Body of pancreas (tissue), 4 donors: ENCODE data around the gene PAPPA2. TPM values are rescaled to one million over a fixed set of nuclear protein-coding genes. Genes with fewer than 3 reads are reported as not detected.
A peak's percentile ranks its signal among the peaks of the same experiment; 100 is the strongest.

Experiments
- ATAC-seq: fragments of 150-250 bp; one replicate; pipeline ENCODE4 v1.9.1; 2016
- DNase-seq, 4 donors: peaks; one replicate each; pipeline ENCODE4 v3.0.0-alpha.2; 2019
- H3K27ac ChIP-seq, 4 donors: fragments of 200-600 bp; sonication (generic); 1 replicate in 3 of 4; 2 replicates in 1 of 4; pipeline versions ENCODE4 v1.5.1 to v1.6.1; 2016 to 2019; ENCODE audit warnings: mild to moderate bottlenecking in 1 of 4, mixed read lengths in 1 of 4, moderate library complexity in 1 of 4
- H3K27me3 ChIP-seq, 2 donors: fragments of 200-600 bp; sonication (generic); one replicate each; pipeline ENCODE4 v1.6.0; 2016; ENCODE audit warnings: mild to moderate bottlenecking in 1 of 2
- H3K36me3 ChIP-seq, 2 donors: fragments of 200-600 bp; sonication (generic); replicated peaks in 1 of 2; 2 replicates each; pipeline ENCODE4 v1.5.1; 2016; ENCODE audit warnings: low read depth in 2 of 2; ENCODE audit not compliant: insufficient read depth in 1 of 2
- H3K4me1 ChIP-seq: fragments of 200-600 bp; sonication (generic); one replicate; pipeline ENCODE4 v1.6.0; 2016
- H3K4me3 ChIP-seq, 2 donors: fragments of 200-600 bp; sonication (generic); 1 replicate in 1 of 2; 2 replicates in 1 of 2; pipeline ENCODE4 v1.5.1; 2016 to 2019
- H3K9me3 ChIP-seq, 3 donors: fragments of 200-600 bp; sonication (generic); 1 replicate in 2 of 3; 2 replicates in 1 of 3; pipeline ENCODE4 v1.5.1; 2016
- POLR2A ChIP-seq, 3 donors: fragments of 450-650 bp; IDR thresholded peaks; one replicate each; pipeline ENCODE4 v1.6.1; 2016; ENCODE audit warnings: antibody characterized with exemption in 3 of 3, mild to moderate bottlenecking in 2 of 3
- WGBS, 2 donors: methylation state at CpG; one replicate each; pipeline ENCODE4 v1.1.5; 2017; 5-methylcytosine and 5-hydroxymethylcytosine counted together
- intact Hi-C: fragments of 100-400 bp; cut with DNase I; formaldehyde crosslinking; loops from one replicate; pipeline ENCODE4 v1.15.1; 2023
- total RNA-seq, 2 donors: library from RNA; depleted of rRNA; stranded (reverse); fragments of >200 nt; gene quantifications; one replicate each; pipeline ENCODE4 v1.1.0, GENCODE V29; 2016
- TF ChIP-seq, protein P1 (sequence below), 7 experiments: fragments of 450-650 bp in 4 of 7; fragments of 200-600 bp in 3 of 7; sonication (generic) in 3 of 7; IDR thresholded peaks; one replicate each; pipeline ENCODE4 v1.5.1; 2016 to 2019; ENCODE audit warnings: antibody characterized with exemption in 7 of 7

PAPPA2 gene
- total RNA-seq, 2 donors from 2014 or later: under 0.01 to 5.4 TPM

DNA sequence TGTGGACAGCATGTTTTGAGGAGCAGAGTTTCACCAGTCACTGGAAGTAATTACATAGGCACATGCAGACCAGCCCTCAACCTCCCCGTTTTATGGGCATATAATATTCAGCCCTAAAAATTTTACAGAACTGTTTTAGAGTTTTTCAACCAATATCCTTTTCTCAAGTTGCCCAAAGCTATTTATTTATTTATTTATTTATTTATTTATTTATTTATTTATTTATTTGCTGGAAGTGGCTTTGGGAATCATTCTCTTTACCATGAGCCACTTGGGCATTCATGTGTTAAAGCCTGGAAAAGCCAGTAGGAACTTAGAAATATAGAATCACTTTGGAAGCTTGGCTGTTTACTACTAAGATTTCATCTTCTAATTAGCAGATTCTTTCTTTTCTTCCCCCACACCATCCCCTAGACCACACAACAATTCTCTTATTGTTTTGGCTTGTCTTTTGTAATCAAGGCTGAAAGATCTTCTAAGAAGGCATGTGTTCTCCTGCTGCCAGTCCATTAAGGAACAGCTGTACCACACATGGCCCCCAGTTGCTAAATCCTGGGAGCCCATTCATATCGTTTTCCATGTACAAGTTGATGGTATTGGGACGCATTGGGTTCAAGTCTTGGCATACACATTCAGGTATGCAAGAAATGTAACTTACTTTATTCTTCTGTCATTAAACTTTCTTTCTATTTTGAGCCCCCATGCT lies 220.0 kb downstream of the PAPPA2 start:
- Histone ChIP-seq H3K27ac (no peak overlapping the region), H3K27me3 (no peaks in the 10 kb centered on the region), H3K4me1 (no peaks in the 10 kb centered on the region), H3K36me3 (no peaks in the 10 kb centered on the region), H3K4me3 (no peak overlapping the region), H3K9me3 (no peaks in the 10 kb centered on the region)
- WGBS, 2 donors: 83 to 89% methylated on average over 3 of the region's 3 CpGs
- DNase-seq: no peak
- TF ChIP-seq, protein P1, sequence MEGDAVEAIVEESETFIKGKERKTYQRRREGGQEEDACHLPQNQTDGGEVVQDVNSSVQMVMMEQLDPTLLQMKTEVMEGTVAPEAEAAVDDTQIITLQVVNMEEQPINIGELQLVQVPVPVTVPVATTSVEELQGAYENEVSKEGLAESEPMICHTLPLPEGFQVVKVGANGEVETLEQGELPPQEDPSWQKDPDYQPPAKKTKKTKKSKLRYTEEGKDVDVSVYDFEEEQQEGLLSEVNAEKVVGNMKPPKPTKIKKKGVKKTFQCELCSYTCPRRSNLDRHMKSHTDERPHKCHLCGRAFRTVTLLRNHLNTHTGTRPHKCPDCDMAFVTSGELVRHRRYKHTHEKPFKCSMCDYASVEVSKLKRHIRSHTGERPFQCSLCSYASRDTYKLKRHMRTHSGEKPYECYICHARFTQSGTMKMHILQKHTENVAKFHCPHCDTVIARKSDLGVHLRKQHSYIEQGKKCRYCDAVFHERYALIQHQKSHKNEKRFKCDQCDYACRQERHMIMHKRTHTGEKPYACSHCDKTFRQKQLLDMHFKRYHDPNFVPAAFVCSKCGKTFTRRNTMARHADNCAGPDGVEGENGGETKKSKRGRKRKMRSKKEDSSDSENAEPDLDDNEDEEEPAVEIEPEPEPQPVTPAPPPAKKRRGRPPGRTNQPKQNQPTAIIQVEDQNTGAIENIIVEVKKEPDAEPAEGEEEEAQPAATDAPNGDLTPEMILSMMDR (IDR thresholded peaks at IDR 0.05): no peak
- ATAC-seq: no peak
- intact Hi-C loops: no loop called here

DNA sequence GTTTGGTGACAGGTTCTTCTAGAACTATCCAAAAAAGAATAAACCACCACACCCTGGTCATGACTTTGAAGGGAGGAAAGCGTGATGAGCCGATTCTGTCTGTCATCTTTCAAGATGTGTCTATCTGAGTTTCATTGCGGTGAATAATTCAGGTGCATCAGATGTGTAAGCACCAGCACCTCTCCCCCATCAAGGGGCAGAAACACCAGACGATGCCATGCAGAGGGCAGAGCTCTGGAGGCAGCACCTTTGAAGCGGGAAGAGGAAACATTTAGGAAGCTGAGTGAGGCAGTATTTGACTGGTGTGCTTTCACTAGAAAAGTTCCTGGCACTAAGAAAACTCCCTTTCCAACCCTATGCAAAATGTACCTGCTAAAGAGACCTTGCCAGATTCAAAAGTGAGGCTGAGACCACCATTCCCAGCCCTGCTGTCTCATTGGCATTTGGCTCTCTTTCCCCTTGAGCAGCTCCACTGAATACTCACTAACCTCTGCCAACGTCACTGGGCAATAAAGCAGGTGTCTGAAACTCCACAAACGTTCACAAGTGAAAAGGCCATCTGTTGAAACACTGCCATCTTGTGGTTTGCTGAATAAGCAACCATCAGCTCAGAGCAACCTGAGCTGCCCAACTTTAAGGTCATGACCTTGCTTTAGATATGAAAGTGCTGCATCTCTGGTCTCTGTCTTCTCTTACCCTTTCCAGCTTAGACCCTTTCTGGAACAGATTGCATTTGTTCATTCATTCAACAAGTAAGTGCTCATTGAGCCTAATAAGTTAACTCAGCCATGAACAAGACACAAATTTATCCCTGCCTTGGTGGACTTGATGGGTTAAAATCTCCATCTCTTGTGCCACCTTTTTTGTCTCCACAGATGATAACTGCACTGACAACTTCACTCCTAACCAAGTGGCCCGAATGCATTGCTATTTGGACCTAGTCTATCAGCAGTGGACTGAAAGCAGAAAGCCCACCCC lies 228.6 kb downstream of the PAPPA2 start:
- intact Hi-C loops: no loop called here
- no peaks in the 10 kb centered on the region for H3K9me3 ChIP-seq
- peak; percentile 93 for ATAC-seq
- DNase-seq: peak; percentile 64 to 81 (median 74)
- H3K36me3 ChIP-seq: no peaks in the 10 kb centered on the region
- H3K4me3 ChIP-seq: no peak overlapping the region
- WGBS, 2 donors: 50% methylated on average over 8 of the region's 8 CpGs
- TF ChIP-seq, protein P1 (IDR thresholded peaks at IDR 0.05): peak; percentile 58 to 91 (median 87)
- no peak for TF ChIP-seq POLR2A (IDR thresholded peaks at IDR 0.05)
- peak overlapping the region in 2 of 4 donors; percentile 9 to 31 for H3K27ac ChIP-seq
- H3K4me1 ChIP-seq: peaks cover 11% of the 10 kb centered on the region
- no peaks in the 10 kb centered on the region for H3K27me3 ChIP-seq

DNA sequence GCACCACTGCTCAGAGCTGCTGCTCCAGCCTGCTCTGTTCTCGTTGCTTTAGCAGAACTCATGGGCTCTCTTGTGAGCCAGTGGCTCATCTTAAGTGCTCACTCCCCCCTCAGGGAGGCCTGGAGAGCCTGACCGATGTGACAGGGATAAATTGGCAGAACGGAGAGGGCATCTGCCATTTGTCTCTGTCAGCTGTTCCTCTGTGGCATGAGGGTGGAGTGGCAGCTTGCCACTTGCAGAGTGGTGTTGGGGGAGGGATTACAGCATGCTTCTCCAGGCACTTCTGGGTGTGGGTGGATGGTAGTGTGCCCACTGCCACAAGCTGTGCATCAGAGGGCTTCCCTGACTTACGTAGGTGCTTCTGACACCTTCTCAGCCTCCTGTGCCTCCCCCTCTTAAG lies 229.5 kb downstream of the PAPPA2 start:
- DNase-seq: no peak
- intact Hi-C loops: no loop called here
- WGBS, 2 donors: 45 to 58% methylated on average over 4 of the region's 4 CpGs

DNA sequence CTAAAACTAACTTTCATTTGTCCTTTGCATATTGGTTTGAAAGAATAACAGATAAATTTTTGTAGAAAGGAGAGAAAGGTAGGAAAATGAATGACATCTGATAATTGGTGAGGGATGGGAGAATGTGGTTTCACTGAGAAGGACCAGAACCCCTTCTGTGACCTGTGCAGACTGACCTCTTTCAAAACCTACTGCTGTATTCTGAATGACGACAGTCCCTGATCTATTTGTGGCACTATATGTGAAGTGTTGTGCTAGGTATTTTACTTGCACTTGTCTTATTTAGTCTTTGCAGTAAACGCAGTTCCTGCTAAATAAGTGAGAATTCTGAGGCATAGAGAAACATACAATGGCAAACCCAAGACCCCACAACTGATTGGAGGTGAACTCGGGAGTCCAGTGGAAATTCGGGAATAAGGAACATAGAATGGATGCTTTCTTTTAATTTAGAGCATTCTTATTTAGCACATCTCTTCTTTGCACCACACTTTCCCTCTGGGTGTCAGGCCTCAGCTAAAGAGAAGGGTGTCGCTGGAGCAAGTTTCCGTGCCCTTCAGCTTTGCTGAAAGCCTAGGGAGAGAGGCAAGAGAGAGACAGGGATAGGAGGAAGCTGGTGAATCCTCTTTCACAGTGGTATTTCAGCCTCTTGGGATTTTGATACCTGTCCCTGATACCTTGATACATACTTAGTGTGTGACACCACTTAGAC lies 230.2 kb downstream of the PAPPA2 start:
- intact Hi-C loops: no loop called here
- Histone ChIP-seq H3K4me3 (no peak overlapping the region), H3K36me3 (no peaks in the 10 kb centered on the region), H3K4me1 (peaks cover 11% of the 10 kb centered on the region), H3K9me3 (no peaks in the 10 kb centered on the region), H3K27me3 (no peaks in the 10 kb centered on the region), H3K27ac (peak overlapping the region in 1 of 4 donors; percentile 40)
- WGBS, 2 donors: 82 to 88% methylated on average over 6 of the region's 6 CpGs
- no peak for ATAC-seq
- no peak for DNase-seq
- TF ChIP-seq POLR2A (IDR thresholded peaks at IDR 0.05): no peak
- TF ChIP-seq, protein P1 (IDR thresholded peaks at IDR 0.05): no peak

More for the DNA sequence above, 229.5 kb downstream of the PAPPA2 start:
- Histone ChIP-seq H3K4me3 (no peak overlapping the region), H3K27ac (no peak overlapping the region), H3K36me3 (no peaks in the 10 kb centered on the region), H3K4me1 (peaks cover 11% of the 10 kb centered on the region), H3K9me3 (no peaks in the 10 kb centered on the region), H3K27me3 (no peaks in the 10 kb centered on the region)
- TF ChIP-seq POLR2A (IDR thresholded peaks at IDR 0.05): no peak
- TF ChIP-seq, protein P1 (IDR thresholded peaks at IDR 0.05): no peak
- ATAC-seq: no peak
